DOHH2 (cell line): ENCODE results near the gene RBM33.

ENCODE experiments used
- EZH2phosphoT487 ChIP-seq: fragments of 200-600 bp; sonication (generic); IDR thresholded peaks from 2 replicates; pipeline ENCODE4 v1.6.1; 2017; ENCODE audit warnings: borderline replicate concordance, mild to moderate bottlenecking, antibody characterized with exemption, low read length, moderate library complexity, mixed read lengths
- TF ChIP-seq, protein P1 (sequence below): fragments of 200-600 bp; sonication (generic); IDR thresholded peaks from one replicate; pipeline ENCODE4 v1.5.1; 2014; ENCODE audit warnings: antibody characterized with exemption, mild to moderate bottlenecking, low read depth, low read length; ENCODE audit not compliant: poor library complexity, severe bottlenecking

- TF ChIP-seq, protein P1, sequence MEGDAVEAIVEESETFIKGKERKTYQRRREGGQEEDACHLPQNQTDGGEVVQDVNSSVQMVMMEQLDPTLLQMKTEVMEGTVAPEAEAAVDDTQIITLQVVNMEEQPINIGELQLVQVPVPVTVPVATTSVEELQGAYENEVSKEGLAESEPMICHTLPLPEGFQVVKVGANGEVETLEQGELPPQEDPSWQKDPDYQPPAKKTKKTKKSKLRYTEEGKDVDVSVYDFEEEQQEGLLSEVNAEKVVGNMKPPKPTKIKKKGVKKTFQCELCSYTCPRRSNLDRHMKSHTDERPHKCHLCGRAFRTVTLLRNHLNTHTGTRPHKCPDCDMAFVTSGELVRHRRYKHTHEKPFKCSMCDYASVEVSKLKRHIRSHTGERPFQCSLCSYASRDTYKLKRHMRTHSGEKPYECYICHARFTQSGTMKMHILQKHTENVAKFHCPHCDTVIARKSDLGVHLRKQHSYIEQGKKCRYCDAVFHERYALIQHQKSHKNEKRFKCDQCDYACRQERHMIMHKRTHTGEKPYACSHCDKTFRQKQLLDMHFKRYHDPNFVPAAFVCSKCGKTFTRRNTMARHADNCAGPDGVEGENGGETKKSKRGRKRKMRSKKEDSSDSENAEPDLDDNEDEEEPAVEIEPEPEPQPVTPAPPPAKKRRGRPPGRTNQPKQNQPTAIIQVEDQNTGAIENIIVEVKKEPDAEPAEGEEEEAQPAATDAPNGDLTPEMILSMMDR, result no peak
- TF ChIP-seq EZH2phosphoT487, result no peak
Measured at GRCh38 chr7:155795951-155796350, 151.5 kb downstream of the RBM33 start.
